Caco-2 (cell line): ENCODE results near the gene TDRD10. TPM values are rescaled to one million over a fixed set of nuclear protein-coding genes. Genes with fewer than 3 reads are reported as not detected.

Experiments
- BruUV-seq: library from RNA; stranded (reverse); fragments of 400-500 nt; replicated peaks from 2 replicates; lab custom pipeline; 2021; lab: Mats Ljungman, UMichigan
- CTCF ChIA-PET: fragments of 300-600 bp; sonication (Branson Sonifier 250); formaldehyde crosslinking; loops from one replicate; lab custom pipeline; 2022; ENCODE audit warnings: antibody characterized with exemption; lab: Charles Lee
- POLR2A ChIA-PET: fragments of 300-600 bp; sonication (Branson Sonifier 250); formaldehyde crosslinking; loops from one replicate; lab custom pipeline; 2022; ENCODE audit warnings: antibody characterized with exemption; lab: Charles Lee
- DNase-seq, 2 experiments: peaks; one replicate each; pipeline versions ENCODE4 v3.0.0 to v3.0.0-alpha.2; 2020 to 2022
- H3K27me3 ChIP-seq: replicated peaks from 2 replicates; pipeline ENCODE4 v1.6.0; 2011; ENCODE audit warnings: low read length; ENCODE audit not compliant: control insufficient read depth, insufficient read depth
- H3K36me3 ChIP-seq: 2 replicates; pipeline ENCODE4 v1.5.1; 2011; ENCODE audit warnings: low read length; ENCODE audit not compliant: control insufficient read depth, insufficient read depth
- H3K4me1 ChIP-seq: fragments of 250-450 bp; sonication (Bioruptor Pico); 2 replicates; pipeline ENCODE4 v1.5.1; 2020; ENCODE audit warnings: mild to moderate bottlenecking
- H3K4me3 ChIP-seq: 2 replicates; pipeline ENCODE4 v1.5.1; 2011; ENCODE audit warnings: low read depth, mild to moderate bottlenecking, control low read depth, low read length
- H3K9me3 ChIP-seq: fragments of 250-450 bp; sonication (Bioruptor Pico); 2 replicates; pipeline ENCODE4 v1.5.1; 2020; ENCODE audit warnings: mild to moderate bottlenecking, moderate library complexity
- H3K27ac Mint-ChIP-seq: one replicate; pipeline ENCODE4 v1.8.0; 2022; ENCODE audit warnings: mixed read lengths; ENCODE audit not compliant: unreplicated experiment
- H3K27me3 Mint-ChIP-seq: one replicate; pipeline ENCODE4 v1.8.0; 2022; ENCODE audit warnings: mixed read lengths; ENCODE audit not compliant: insufficient read depth, unreplicated experiment
- H3K36me3 Mint-ChIP-seq: one replicate; pipeline ENCODE4 v1.8.0; 2022; ENCODE audit warnings: mild to moderate bottlenecking, mixed read lengths; ENCODE audit not compliant: insufficient read depth, unreplicated experiment
- H3K4me1 Mint-ChIP-seq: one replicate; pipeline ENCODE4 v1.8.0; 2022; ENCODE audit warnings: low read depth, mixed read lengths; ENCODE audit not compliant: unreplicated experiment
- H3K4me3 Mint-ChIP-seq: one replicate; pipeline ENCODE4 v1.8.0; 2022; ENCODE audit warnings: mild to moderate bottlenecking, moderate library complexity, mixed read lengths; ENCODE audit not compliant: unreplicated experiment
- H3K9me3 Mint-ChIP-seq: one replicate; pipeline ENCODE4 v1.8.0; 2022; ENCODE audit warnings: mixed read lengths; ENCODE audit not compliant: unreplicated experiment
- intact Hi-C: fragments of 100-400 bp; cut with micrococcal nuclease; formaldehyde crosslinking; loops from one replicate; pipeline ENCODE4 v1.10.0; 2022; ENCODE audit not compliant: unreplicated experiment
- total RNA-seq: library from RNA; stranded (reverse); gene quantifications from 2 replicates; pipeline ENCODE4 v1.2.3, GENCODE V29; 2022
- TF ChIP-seq, protein P1 (sequence below), 2 experiments: fragments of 200-600 bp in 1 of 2; IDR thresholded peaks; 1 replicate in 1 of 2; 2 replicates in 1 of 2; pipeline versions ENCODE4 v1.5.1 to v1.8.0; 2011 to 2022; ENCODE audit warnings: antibody characterized with exemption in 1 of 2, control low read depth in 1 of 2, inconsistent platforms in 1 of 2, low read depth in 1 of 2, low read length in 1 of 2, mild to moderate bottlenecking in 1 of 2, moderate library complexity in 1 of 2; ENCODE audit not compliant: insufficient read depth in 1 of 2, severe bottlenecking in 1 of 2, unreplicated experiment in 1 of 2

TDRD10 gene
- total RNA-seq, 1 experiment from 2014 or later, result not detected

DNA sequence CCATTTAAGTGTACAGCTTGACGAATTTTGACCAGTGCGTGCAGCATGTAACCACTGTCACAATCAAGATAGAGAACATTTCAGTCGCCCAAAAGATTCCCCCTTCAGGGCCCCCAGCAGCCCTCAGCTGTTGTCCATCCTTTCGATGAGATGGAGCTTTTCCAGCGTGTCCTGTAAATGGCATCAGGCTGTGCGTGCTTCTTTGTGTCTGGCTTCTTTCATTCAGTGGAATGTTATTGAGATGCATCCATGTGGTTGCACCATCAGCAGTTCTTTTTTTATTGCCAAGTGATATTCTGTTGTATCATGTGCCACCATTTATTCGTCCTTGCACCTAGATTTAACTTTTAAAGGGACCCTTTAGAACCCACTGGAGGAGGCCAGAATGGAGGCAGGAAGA lies 34.6 kb downstream of the TDRD10 start:
- no TSS peak for BruUV-seq
- Mint-ChIP-seq H3K9me3 (no peaks in the 10 kb centered on the region), H3K4me1 (peaks cover 5% of the 10 kb centered on the region), H3K27me3 (peaks cover 25% of the 10 kb centered on the region), H3K36me3 (no peaks in the 10 kb centered on the region), H3K4me3 (no peak overlapping the region), H3K27ac (no peak overlapping the region)
- intact Hi-C loops, result no loop called here
- CTCF ChIA-PET, result interaction anchor here (3.2 kb wide), 1 partner anchor 10 kb away, joined by 10 read pairs; no protein-coding TSS in a partner anchor
- TF ChIP-seq, protein P1, sequence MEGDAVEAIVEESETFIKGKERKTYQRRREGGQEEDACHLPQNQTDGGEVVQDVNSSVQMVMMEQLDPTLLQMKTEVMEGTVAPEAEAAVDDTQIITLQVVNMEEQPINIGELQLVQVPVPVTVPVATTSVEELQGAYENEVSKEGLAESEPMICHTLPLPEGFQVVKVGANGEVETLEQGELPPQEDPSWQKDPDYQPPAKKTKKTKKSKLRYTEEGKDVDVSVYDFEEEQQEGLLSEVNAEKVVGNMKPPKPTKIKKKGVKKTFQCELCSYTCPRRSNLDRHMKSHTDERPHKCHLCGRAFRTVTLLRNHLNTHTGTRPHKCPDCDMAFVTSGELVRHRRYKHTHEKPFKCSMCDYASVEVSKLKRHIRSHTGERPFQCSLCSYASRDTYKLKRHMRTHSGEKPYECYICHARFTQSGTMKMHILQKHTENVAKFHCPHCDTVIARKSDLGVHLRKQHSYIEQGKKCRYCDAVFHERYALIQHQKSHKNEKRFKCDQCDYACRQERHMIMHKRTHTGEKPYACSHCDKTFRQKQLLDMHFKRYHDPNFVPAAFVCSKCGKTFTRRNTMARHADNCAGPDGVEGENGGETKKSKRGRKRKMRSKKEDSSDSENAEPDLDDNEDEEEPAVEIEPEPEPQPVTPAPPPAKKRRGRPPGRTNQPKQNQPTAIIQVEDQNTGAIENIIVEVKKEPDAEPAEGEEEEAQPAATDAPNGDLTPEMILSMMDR (IDR thresholded peaks at IDR 0.05; ENCODE audit: insufficient read depth in 1 of 2, low read depth in 1 of 2, low read length in 1 of 2, severe bottlenecking in 1 of 2, unreplicated experiment in 1 of 2), result no peak
- no peaks in the 10 kb centered on the region for H3K4me1 ChIP-seq
- H3K36me3 ChIP-seq, result no peaks in the 10 kb centered on the region
- H3K4me3 ChIP-seq, result no peak overlapping the region
- H3K9me3 ChIP-seq, result no peaks in the 10 kb centered on the region
- POLR2A ChIA-PET, result no interaction called here
- DNase-seq, result no peak
- no peaks in the 10 kb centered on the region for H3K27me3 ChIP-seq

DNA sequence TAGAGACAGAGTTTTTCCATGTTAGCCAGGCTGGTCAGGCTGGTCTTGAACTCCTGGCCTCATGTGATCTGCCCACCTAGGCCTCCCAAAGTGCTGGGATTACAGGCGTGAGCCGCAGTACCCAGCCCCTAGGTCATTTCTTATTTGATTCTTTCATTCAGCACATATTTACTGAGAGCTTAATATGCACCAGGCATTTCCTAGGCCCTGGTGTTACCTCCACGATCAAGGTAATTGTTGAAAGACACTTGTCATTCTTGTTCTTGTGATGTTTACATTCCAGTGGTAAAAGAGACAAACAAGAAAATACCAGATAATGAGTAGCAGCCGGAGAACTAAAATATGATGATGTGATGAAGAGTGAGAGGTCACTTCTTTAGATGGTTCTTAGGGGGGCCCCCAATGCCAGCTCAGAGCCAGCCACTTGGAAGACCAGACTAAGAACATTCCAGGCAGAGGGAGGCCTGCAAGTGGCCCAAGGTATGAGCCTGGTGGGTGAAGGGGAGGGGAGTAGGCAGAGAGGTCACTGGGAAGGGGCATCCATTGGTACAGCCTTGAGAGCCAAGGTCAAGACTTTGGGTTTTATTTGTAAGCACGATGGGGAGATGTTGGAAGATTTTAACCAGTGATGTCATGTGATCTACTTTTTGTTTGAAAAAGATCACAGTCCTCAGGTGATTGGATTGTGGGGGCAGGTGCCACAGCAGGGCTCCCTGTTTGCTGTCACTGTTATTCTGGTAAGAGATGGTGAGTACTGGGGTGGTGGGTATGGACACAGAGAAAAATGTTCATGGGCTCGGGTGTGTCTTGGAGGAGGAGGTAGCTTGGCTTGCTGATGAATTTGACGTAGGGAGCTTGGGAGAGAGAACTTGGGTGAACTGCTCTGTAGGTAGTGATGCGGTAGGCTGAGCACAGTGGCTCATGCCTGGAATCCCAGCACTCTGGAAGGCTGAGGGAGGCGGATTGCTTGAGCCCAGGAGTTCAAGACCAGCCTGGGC lies 37.8 kb downstream of the TDRD10 start:
- TF ChIP-seq, protein P1 (IDR thresholded peaks at IDR 0.05; ENCODE audit: insufficient read depth in 1 of 2, low read depth in 1 of 2, low read length in 1 of 2, severe bottlenecking in 1 of 2, unreplicated experiment in 1 of 2), result no peak
- DNase-seq, result no peak
- Histone ChIP-seq H3K36me3 (no peaks in the 10 kb centered on the region), H3K4me1 (no peaks in the 10 kb centered on the region), H3K27me3 (no peaks in the 10 kb centered on the region), H3K4me3 (no peak overlapping the region), H3K9me3 (no peaks in the 10 kb centered on the region)
- Mint-ChIP-seq H3K27ac (no peak overlapping the region), H3K4me1 (peaks cover 5% of the 10 kb centered on the region), H3K4me3 (no peak overlapping the region), H3K9me3 (no peaks in the 10 kb centered on the region), H3K27me3 (peaks cover 27% of the 10 kb centered on the region), H3K36me3 (no peaks in the 10 kb centered on the region)
- CTCF ChIA-PET, result no interaction called here
- POLR2A ChIA-PET, result no interaction called here
- intact Hi-C loops, result no loop called here
- no TSS peak for BruUV-seq

DNA sequence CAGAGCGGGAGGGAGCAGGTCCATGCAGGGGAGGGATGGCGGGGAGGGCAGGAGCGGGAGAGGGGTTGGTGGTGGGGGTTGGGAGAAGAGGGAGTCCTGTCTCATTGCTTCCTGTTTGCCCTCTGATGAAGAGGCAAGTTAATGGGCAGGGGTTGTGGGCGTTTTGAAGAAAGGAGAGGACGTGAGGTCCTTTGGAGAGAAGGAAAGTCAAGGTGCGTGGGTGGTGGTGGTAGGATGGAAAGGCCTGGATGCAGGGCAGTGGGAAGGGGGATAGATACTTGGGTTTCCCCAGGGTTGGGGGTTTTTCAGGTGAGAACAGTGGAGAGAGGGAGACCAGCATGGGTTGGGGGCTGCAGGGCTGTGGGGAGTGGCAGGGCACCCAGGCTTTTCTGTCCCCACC lies 39.2 kb downstream of the TDRD10 start:
- peaks cover 24% of the 10 kb centered on the region for H3K27me3 Mint-ChIP-seq
- no peaks in the 10 kb centered on the region for H3K4me1 ChIP-seq
- H3K9me3 Mint-ChIP-seq, result no peaks in the 10 kb centered on the region
- H3K4me3 ChIP-seq, result no peak overlapping the region
- ChIA-PET CTCF (no interaction called here), POLR2A (no interaction called here)
- H3K9me3 ChIP-seq, result no peaks in the 10 kb centered on the region
- no TSS peak for BruUV-seq
- intact Hi-C loops, result no loop called here
- no peak overlapping the region for H3K27ac Mint-ChIP-seq
- H3K36me3 Mint-ChIP-seq, result no peaks in the 10 kb centered on the region
- no peak overlapping the region for H3K4me3 Mint-ChIP-seq
- no peak for DNase-seq
- TF ChIP-seq, protein P1 (IDR thresholded peaks at IDR 0.05; ENCODE audit: insufficient read depth in 1 of 2, low read depth in 1 of 2, low read length in 1 of 2, severe bottlenecking in 1 of 2, unreplicated experiment in 1 of 2), result no peak
- peaks cover 5% of the 10 kb centered on the region for H3K4me1 Mint-ChIP-seq
- H3K27me3 ChIP-seq, result no peaks in the 10 kb centered on the region
- no peaks in the 10 kb centered on the region for H3K36me3 ChIP-seq
